Measurements from ENCODE around the gene MGA.

- no peak for TF ChIP-seq FOSL1 (IDR thresholded peaks at IDR 0.05; ENCODE audit: insufficient read depth, low read depth, low read length)
- TF ChIP-seq CTCF (IDR thresholded peaks at IDR 0.05; ENCODE audit: control extremely low read depth in 1 of 3, insufficient read depth in 1 of 3, low read depth in 1 of 3, low read length in 3 of 3), result no peak
- TF ChIP-seq POLR2AphosphoS5 (IDR thresholded peaks at IDR 0.05; ENCODE audit: low read depth, low read length), result no peak
- no peak for TF ChIP-seq EP300 (IDR thresholded peaks at IDR 0.05; ENCODE audit: borderline replicate concordance in 1 of 2, low read depth in 2 of 2, low read length in 2 of 2)
- no peak for TF ChIP-seq NRF1 (IDR thresholded peaks at IDR 0.05; ENCODE audit: low read depth, low read length)
- no peak for TF ChIP-seq RAD21 (IDR thresholded peaks at IDR 0.05 in 1 of 2, conservative IDR thresholded peaks at IDR 0.05 in 1 of 2; ENCODE audit: low read depth in 2 of 2, low read length in 2 of 2)
- no peak for TF ChIP-seq EZH2 (IDR thresholded peaks at IDR 0.05; ENCODE audit: low read depth, low read length, severe bottlenecking)
- TF ChIP-seq TEAD4 (IDR thresholded peaks at IDR 0.05; ENCODE audit: low read depth, low read length), result no peak
- no peak for TF ChIP-seq ATF2 (IDR thresholded peaks at IDR 0.05; ENCODE audit: low read length)
- TF ChIP-seq CHD2 (IDR thresholded peaks at IDR 0.05; ENCODE audit: low read length), result no peak
- TF ChIP-seq POLR2A (IDR thresholded peaks at IDR 0.05; ENCODE audit: control extremely low read depth in 1 of 2, low read depth in 2 of 2, low read length in 2 of 2), result no peak
- no peak for TF ChIP-seq HDAC2 (IDR thresholded peaks at IDR 0.05; ENCODE audit: borderline replicate concordance in 1 of 2, low read depth in 2 of 2, low read length in 2 of 2)
- no peak for TF ChIP-seq BCL11A (IDR thresholded peaks at IDR 0.05; ENCODE audit: low read depth in 2 of 2, low read length in 2 of 2)
These were observed 33.6 kb downstream of the MGA start for GRCh38 chr15:41693757-41694156.

All from H1 (cell line).